C4-2B (cell line): ENCODE measurements around the gene SLC7A9.

ENCODE experiments used
- CTCF ChIP-seq: fragments of 450-650 bp; conservative IDR thresholded peaks from 2 replicates; pipeline ENCODE4 v1.5.1; 2017; ENCODE audit warnings: mild to moderate bottlenecking
- ZFX ChIP-seq: fragments of 450-650 bp; IDR thresholded peaks from 2 replicates; pipeline ENCODE4 v1.6.1; 2017

GRCh38 chr19:32864318-32865007, 5.1 kb downstream of the SLC7A9 start:
- TF ChIP-seq CTCF (no peak), ZFX (no peak)
